ENCODE measurements around the gene TMEM116.

Gene TMEM116

GRCh38 chr12:111887926-111888745, 124.8 kb downstream of the TMEM116 start:
- no peak for DNase-seq

- DNase-seq: no peak
Observed at GRCh38 chr12:111886662-111887545, 126.1 kb downstream of the TMEM116 start.

DNA sequence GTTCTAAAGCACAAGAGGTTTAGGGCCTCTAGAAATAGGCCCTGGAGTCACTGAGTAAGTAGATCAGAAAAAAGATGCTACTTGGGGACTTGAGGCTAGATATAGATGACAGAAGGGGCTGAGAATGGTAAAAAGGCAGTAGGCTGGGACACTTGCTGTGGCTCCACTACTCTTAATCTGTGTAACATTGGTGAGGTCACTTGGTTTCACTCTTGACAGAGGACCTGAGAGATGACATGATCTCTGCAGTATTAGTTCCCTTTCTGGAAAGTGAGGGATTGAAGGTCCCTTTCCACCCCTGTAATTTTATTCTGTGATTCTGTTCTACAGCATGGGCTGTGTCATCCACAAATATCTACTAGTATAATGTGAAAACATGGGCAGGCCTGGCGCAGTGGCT, 131.2 kb downstream of the TMEM116 start:
- no peak for DNase-seq
